ENCODE results near the gene BMAL1. TPM values are rescaled to one million over a fixed set of nuclear protein-coding genes. Genes with fewer than 3 reads are reported as not detected.

Gene BMAL1
- total RNA-seq, 2 experiments from 2014 or later = 21.5 to 22.7 TPM

- no peaks in the 10 kb centered on the region for H3K27me3 Mint-ChIP-seq
- H3K9me3 Mint-ChIP-seq = no peaks in the 10 kb centered on the region
- TF ChIP-seq, protein P1, sequence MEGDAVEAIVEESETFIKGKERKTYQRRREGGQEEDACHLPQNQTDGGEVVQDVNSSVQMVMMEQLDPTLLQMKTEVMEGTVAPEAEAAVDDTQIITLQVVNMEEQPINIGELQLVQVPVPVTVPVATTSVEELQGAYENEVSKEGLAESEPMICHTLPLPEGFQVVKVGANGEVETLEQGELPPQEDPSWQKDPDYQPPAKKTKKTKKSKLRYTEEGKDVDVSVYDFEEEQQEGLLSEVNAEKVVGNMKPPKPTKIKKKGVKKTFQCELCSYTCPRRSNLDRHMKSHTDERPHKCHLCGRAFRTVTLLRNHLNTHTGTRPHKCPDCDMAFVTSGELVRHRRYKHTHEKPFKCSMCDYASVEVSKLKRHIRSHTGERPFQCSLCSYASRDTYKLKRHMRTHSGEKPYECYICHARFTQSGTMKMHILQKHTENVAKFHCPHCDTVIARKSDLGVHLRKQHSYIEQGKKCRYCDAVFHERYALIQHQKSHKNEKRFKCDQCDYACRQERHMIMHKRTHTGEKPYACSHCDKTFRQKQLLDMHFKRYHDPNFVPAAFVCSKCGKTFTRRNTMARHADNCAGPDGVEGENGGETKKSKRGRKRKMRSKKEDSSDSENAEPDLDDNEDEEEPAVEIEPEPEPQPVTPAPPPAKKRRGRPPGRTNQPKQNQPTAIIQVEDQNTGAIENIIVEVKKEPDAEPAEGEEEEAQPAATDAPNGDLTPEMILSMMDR (IDR thresholded peaks at IDR 0.05) = no peak
- ChIA-PET CTCF (no interaction called here), POLR2A (no interaction called here)
- H3K4me1 Mint-ChIP-seq (ENCODE audit: low read depth) = no peaks in the 10 kb centered on the region
- H3K36me3 Mint-ChIP-seq (ENCODE audit: low read depth) = peaks cover 34% of the 10 kb centered on the region
- ATAC-seq (no peak), DNase-seq (no peak)
- H3K27ac Mint-ChIP-seq = no peak overlapping the region
- intact Hi-C loops (cut with micrococcal nuclease) = no loop called here
- H3K4me3 Mint-ChIP-seq = no peak overlapping the region
Observed at GRCh38 chr11:13405220-13405619, 127.6 kb downstream of the BMAL1 start.

GRCh38 chr11:13415201-13415600 lies 137.6 kb downstream of the BMAL1 start:
- DNase-seq = no peak
- Mint-ChIP-seq H3K9me3 (no peaks in the 10 kb centered on the region), H3K4me1 (ENCODE audit: low read depth) (no peaks in the 10 kb centered on the region), H3K4me3 (no peak overlapping the region), H3K36me3 (ENCODE audit: low read depth) (peaks cover 19% of the 10 kb centered on the region), H3K27ac (no peak overlapping the region), H3K27me3 (no peaks in the 10 kb centered on the region)
- CTCF ChIA-PET = interaction anchor here (0.9 kb wide), 1 partner anchor 10 kb away, joined by 3 read pairs; no protein-coding TSS in a partner anchor
- POLR2A ChIA-PET = no interaction called here
- intact Hi-C loops (cut with micrococcal nuclease) = no loop called here
- no peak for ATAC-seq
- TF ChIP-seq, protein P1 (IDR thresholded peaks at IDR 0.05) = no peak

- Mint-ChIP-seq H3K27me3 (no peaks in the 10 kb centered on the region), H3K36me3 (ENCODE audit: low read depth) (peaks cover 3% of the 10 kb centered on the region), H3K27ac (no peak overlapping the region), H3K4me1 (ENCODE audit: low read depth) (peaks cover 24% of the 10 kb centered on the region), H3K4me3 (no peak overlapping the region), H3K9me3 (peaks cover 3% of the 10 kb centered on the region)
- POLR2A ChIA-PET = interaction anchor here (1.0 kb wide), 1 partner anchor 41 kb away, joined by 3 read pairs; the partner anchor contains the start of gene BTBD10
- no peak for DNase-seq
- intact Hi-C loops (cut with micrococcal nuclease) = no loop called here
- CTCF ChIA-PET = interaction anchor here (1.0 kb wide), 1 partner anchor 37 kb away, joined by 3 read pairs; no protein-coding TSS in a partner anchor
- TF ChIP-seq, protein P1 (IDR thresholded peaks at IDR 0.05) = no peak
- no peak for ATAC-seq
Observed at GRCh38 chr11:13421561-13421960, 144.0 kb downstream of the BMAL1 start.

GRCh38 chr11:13423372-13423771 lies 145.8 kb downstream of the BMAL1 start:
- no peak for DNase-seq
- intact Hi-C loops (cut with micrococcal nuclease) = no loop called here
- ATAC-seq = no peak
- H3K36me3 Mint-ChIP-seq (ENCODE audit: low read depth) = peaks cover 15% of the 10 kb centered on the region
- H3K9me3 Mint-ChIP-seq = peaks cover 16% of the 10 kb centered on the region
- H3K4me3 Mint-ChIP-seq = no peak overlapping the region
- H3K27ac Mint-ChIP-seq = no peak overlapping the region
- peaks cover 24% of the 10 kb centered on the region for H3K4me1 Mint-ChIP-seq (ENCODE audit: low read depth)
- no peaks in the 10 kb centered on the region for H3K27me3 Mint-ChIP-seq
- TF ChIP-seq, protein P1 (IDR thresholded peaks at IDR 0.05) = no peak
- ChIA-PET CTCF (interaction anchor here (1.4 kb wide), 1 partner anchor 42 kb away, joined by 3 read pairs; no protein-coding TSS in a partner anchor), POLR2A (no interaction called here)

- peaks cover 19% of the 10 kb centered on the region for H3K9me3 Mint-ChIP-seq
- CTCF ChIA-PET = no interaction called here
- no peak overlapping the region for H3K27ac Mint-ChIP-seq
- H3K27me3 Mint-ChIP-seq = no peaks in the 10 kb centered on the region
- H3K36me3 Mint-ChIP-seq (ENCODE audit: low read depth) = peaks cover 30% of the 10 kb centered on the region
- DNase-seq = no peak
- H3K4me3 Mint-ChIP-seq = no peak overlapping the region
- intact Hi-C loops (cut with micrococcal nuclease) = no loop called here
- POLR2A ChIA-PET = no interaction called here
- no peak for ATAC-seq
- TF ChIP-seq, protein P1 (IDR thresholded peaks at IDR 0.05) = no peak
- peaks cover 31% of the 10 kb centered on the region for H3K4me1 Mint-ChIP-seq (ENCODE audit: low read depth)
Observed at GRCh38 chr11:13427440-13427839, 149.8 kb downstream of the BMAL1 start.
